ENCODE results near the gene TANK. TPM values are rescaled to one million over a fixed set of nuclear protein-coding genes. Genes with fewer than 3 reads are reported as not detected.
"Not testable (repeated sequence)": the region's sequence is repeated elsewhere in the genome, so short reads cannot be mapped to it uniquely, and the experiment has no call there.

Gene TANK
- total and polyA plus RNA-seq, 2 of the 8 experiments (the other 6 are each of a cell fraction or from before 2014, with no cell fraction given), result 7.0 to 26.1 TPM

- H2BK120ac ChIP-seq (replicated peaks; ENCODE audit: low read depth, low read length); H3K27ac ChIP-seq (ENCODE audit: low read depth, low read length); H2AFZ ChIP-seq (ENCODE audit: low read length); H4K91ac ChIP-seq (replicated peaks; ENCODE audit: insufficient read length, low read length); H4K5ac ChIP-seq (ENCODE audit: insufficient read length, low read depth, low read length); H2BK12ac ChIP-seq (ENCODE audit: low read depth, low read length); H3K23ac ChIP-seq (ENCODE audit: insufficient read length); H3K4me3 ChIP-seq (ENCODE audit: extremely low read depth in 1 of 4, insufficient read depth in 2 of 4, low read depth in 3 of 4, low read length in 4 of 4); H4K8ac ChIP-seq (ENCODE audit: extremely low read depth, insufficient read depth, low read length); H2AK5ac ChIP-seq (ENCODE audit: low read depth, low read length); POLR2A ChIA-PET (ENCODE audit: partially characterized antibody); H3K79me1 ChIP-seq (ENCODE audit: low read depth, low read length); H3K4ac ChIP-seq (replicated peaks; ENCODE audit: insufficient read length, low read depth, low read length); H3K79me2 ChIP-seq (ENCODE audit: control insufficient read depth in 1 of 2, insufficient read depth in 2 of 2, low read length in 2 of 2); H3K36me3 ChIP-seq (ENCODE audit: control insufficient read depth in 2 of 4, insufficient read depth in 4 of 4, low read length in 3 of 4); DNase-seq (ENCODE audit: low read depth in 1 of 2, low spot score in 2 of 2); H3K23me2 ChIP-seq (ENCODE audit: low read depth, low read length); H2BK5ac ChIP-seq (ENCODE audit: low read depth, low read length); H2BK15ac ChIP-seq (ENCODE audit: low read length); H3K27me3 ChIP-seq (replicated peaks in 1 of 4; ENCODE audit: control insufficient read depth in 3 of 4, extremely low read depth in 1 of 4, insufficient read depth in 3 of 4, low read length in 3 of 4); H3K14ac ChIP-seq (ENCODE audit: insufficient read length); H2BK20ac ChIP-seq (ENCODE audit: low read length); H3K9ac ChIP-seq (replicated peaks in 1 of 4; ENCODE audit: extremely low read depth in 1 of 4, low read depth in 3 of 4, low read length in 3 of 4); H3K4me2 ChIP-seq (ENCODE audit: insufficient read depth in 1 of 2, low read depth in 2 of 2, low read length in 2 of 2); H3K56ac ChIP-seq (replicated peaks; ENCODE audit: insufficient read length, low read depth, low read length); H3K4me1 ChIP-seq (replicated peaks in 1 of 4; ENCODE audit: control insufficient read depth in 3 of 4, insufficient read depth in 4 of 4, low read length in 3 of 4); H4K20me1 ChIP-seq (replicated peaks in 1 of 2; ENCODE audit: control insufficient read depth in 1 of 2, insufficient read depth in 2 of 2, low read length in 2 of 2); H3K18ac ChIP-seq (ENCODE audit: extremely low read depth, low read length): not testable (repeated sequence)
- peak; percentile 81 for FAIRE-seq
- WGBS, 2 experiments (ENCODE audit: extremely low coverage in 1 of 2, insufficient coverage in 1 of 2, insufficient read length in 1 of 2, insufficient replicate concordance in 2 of 2, low coverage in 1 of 2, low lambda C conversion rate in 2 of 2, missing lambda C conversion rate in 1 of 2), result 63% methylated on average over 11 of the region's 11 CpGs; no CpG with 5 or more reads in 1 of the 2 experiments
- peak; percentile 69; the same call in 1 of the 2 replicates for TF ChIP-seq CEBPB (IDR thresholded peaks at IDR 0.05; ENCODE audit: low read depth, low read length)
- H3K9me3 ChIP-seq (ENCODE audit: insufficient read depth in 2 of 2, low read depth in 1 of 2, low read length in 1 of 2), result peaks cover 10 to 15% of the 10 kb centered on the region in 2 experiments
- CTCF ChIA-PET (ENCODE audit: partially characterized antibody), result interaction anchor here (1.0 to 1.8 kb wide), 5 partner anchors 23 to 298 kb away, joined by 3 read pairs; no protein-coding TSS in a partner anchor
These were observed 118.5 kb downstream of the TANK start for GRCh38 chr2:161278564-161279229.

Measured in H1 (cell line).